Type B pancreatic cell (in vitro differentiated cells): ENCODE results near the gene FLRT1. TPM values are rescaled to one million over a fixed set of nuclear protein-coding genes. Genes with fewer than 3 reads are reported as not detected.
A peak's percentile ranks its signal among the peaks of the same experiment; 100 is the strongest.

Experiments
- DNase-seq: peaks from one replicate; pipeline ENCODE4 v3.0.0; 2021; ENCODE audit warnings: mixed read lengths; ENCODE audit not compliant: unreplicated experiment; ENCODE audit errors: extremely low spot score
- H3K27ac Mint-ChIP-seq: 2 replicates; pipeline ENCODE4 v1.8.0; 2021; ENCODE audit warnings: mild to moderate bottlenecking, mixed read lengths
- H3K27me3 Mint-ChIP-seq: 2 replicates; pipeline ENCODE4 v1.8.0; 2021; ENCODE audit warnings: mixed read lengths
- H3K36me3 Mint-ChIP-seq: 2 replicates; pipeline ENCODE4 v1.8.0; 2021; ENCODE audit warnings: mixed read lengths
- H3K4me1 Mint-ChIP-seq: one replicate; pipeline ENCODE4 v1.8.0; 2021; ENCODE audit warnings: mixed read lengths; ENCODE audit not compliant: unreplicated experiment
- H3K4me3 Mint-ChIP-seq: 2 replicates; pipeline ENCODE4 v1.8.0; 2021; ENCODE audit warnings: mild to moderate bottlenecking, mixed read lengths
- H3K9me3 Mint-ChIP-seq: 2 replicates; pipeline ENCODE4 v1.8.0; 2021; ENCODE audit warnings: mixed read lengths
- CTCF ChIP-seq: fragments of 200-600 bp; sonication (generic); conservative IDR thresholded peaks from 2 replicates; pipeline ENCODE4 v1.5.0; 2021; ENCODE audit warnings: antibody characterized with exemption, mild to moderate bottlenecking
- total RNA-seq: library from RNA; stranded (reverse); gene quantifications from 2 replicates; pipeline ENCODE4 v1.2.1, GENCODE V29; 2021; ENCODE audit warnings: low replicate concordance

Gene FLRT1
- total RNA-seq, 1 donor from 2014 or later: 3.0 TPM

- no peak for DNase-seq
- no peak for TF ChIP-seq CTCF
- Mint-ChIP-seq H3K4me3 (no peak overlapping the region), H3K27ac (no peak overlapping the region), H3K4me1 (peaks cover 24% of the 10 kb centered on the region), H3K36me3 (no peaks in the 10 kb centered on the region), H3K27me3 (peaks cover 3% of the 10 kb centered on the region), H3K9me3 (no peaks in the 10 kb centered on the region)
These were observed 42.6 kb downstream of the FLRT1 start for GRCh38 chr11:64078284-64078683.

- Mint-ChIP-seq H3K27ac (no peak overlapping the region), H3K4me3 (no peak overlapping the region), H3K36me3 (no peaks in the 10 kb centered on the region), H3K9me3 (no peaks in the 10 kb centered on the region), H3K27me3 (peaks cover 3% of the 10 kb centered on the region), H3K4me1 (peaks cover 29% of the 10 kb centered on the region)
- TF ChIP-seq CTCF: no peak
- DNase-seq: no peak
These were observed 43.2 kb downstream of the FLRT1 start for GRCh38 chr11:64078905-64079304.

DNA sequence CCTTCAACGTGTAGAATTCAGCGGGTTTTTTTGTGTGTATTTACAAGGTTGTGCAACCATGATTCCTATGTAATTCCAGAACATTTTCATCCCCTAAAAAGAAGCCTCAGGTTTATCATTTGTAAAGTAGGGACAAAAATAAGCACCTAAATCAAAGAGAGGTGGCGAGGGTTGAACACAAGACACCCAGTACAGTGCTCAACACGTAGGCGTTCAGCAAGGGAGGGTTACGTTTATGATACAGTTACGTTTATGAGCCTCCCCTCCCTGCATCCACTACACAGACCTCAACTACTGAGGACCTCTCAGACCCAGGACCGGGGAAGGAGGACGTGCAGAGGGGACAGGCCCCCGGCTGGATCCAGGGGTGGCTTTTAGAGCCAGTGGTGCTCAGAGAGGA lies 44.7 kb downstream of the FLRT1 start:
- no peak for DNase-seq
- Mint-ChIP-seq H3K36me3 (no peaks in the 10 kb centered on the region), H3K27me3 (peaks cover 3% of the 10 kb centered on the region), H3K4me1 (peaks cover 29% of the 10 kb centered on the region), H3K9me3 (no peaks in the 10 kb centered on the region), H3K4me3 (no peak overlapping the region), H3K27ac (no peak overlapping the region)
- no peak for TF ChIP-seq CTCF

GRCh38 chr11:64081745-64082442 lies 46.2 kb downstream of the FLRT1 start:
- Mint-ChIP-seq H3K4me1 (peaks cover 31% of the 10 kb centered on the region), H3K9me3 (no peaks in the 10 kb centered on the region), H3K27ac (no peak overlapping the region), H3K36me3 (no peaks in the 10 kb centered on the region), H3K4me3 (no peak overlapping the region), H3K27me3 (peaks cover 7% of the 10 kb centered on the region)
- no peak for DNase-seq
- TF ChIP-seq CTCF: no peak

- peaks cover 36% of the 10 kb centered on the region for H3K4me1 Mint-ChIP-seq
These were observed 47.8 kb downstream of the FLRT1 start for GRCh38 chr11:64083398-64084080.

More at GRCh38 chr11:64083398-64084080, 47.8 kb downstream of the FLRT1 start:
- TF ChIP-seq CTCF: no peak
- Mint-ChIP-seq H3K27ac (no peak overlapping the region), H3K36me3 (no peaks in the 10 kb centered on the region), H3K27me3 (peaks cover 9% of the 10 kb centered on the region), H3K4me3 (peak overlapping the region; percentile 13), H3K9me3 (no peaks in the 10 kb centered on the region)
- DNase-seq: no peak
